ENCODE data around the gene LPCAT1. TPM values are rescaled to one million over a fixed set of nuclear protein-coding genes. Genes with fewer than 3 reads are reported as not detected.
"Not testable (repeated sequence)": the region's sequence is repeated elsewhere in the genome, so short reads cannot be mapped to it uniquely, and the experiment has no call there.

The LPCAT1 gene
- total RNA-seq, 2 experiments from 2014 or later: 31.2 to 34.1 TPM

GRCh38 chr5:1464511-1464910 is 59.2 kb downstream of the LPCAT1 start:
- H3K27me3 Mint-ChIP-seq (ENCODE audit: low read depth): no peaks in the 10 kb centered on the region
- H3K4me1 Mint-ChIP-seq (ENCODE audit: low read depth): no peaks in the 10 kb centered on the region
- CTCF ChIA-PET: no interaction called here
- H3K9me3 Mint-ChIP-seq: peaks cover 8% of the 10 kb centered on the region
- H3K4me3 Mint-ChIP-seq: no peak overlapping the region
- H3K36me3 Mint-ChIP-seq (ENCODE audit: low read depth): peaks cover 38% of the 10 kb centered on the region
- intact Hi-C loops (cut with micrococcal nuclease): no loop called here
- DNase-seq: no peak
- no peak overlapping the region for H3K27ac Mint-ChIP-seq

- DNase-seq: no peak
- H3K4me1 Mint-ChIP-seq (ENCODE audit: low read depth): no peaks in the 10 kb centered on the region
- peaks cover 38% of the 10 kb centered on the region for H3K36me3 Mint-ChIP-seq (ENCODE audit: low read depth)
- intact Hi-C loops (cut with micrococcal nuclease): no loop called here
- CTCF ChIA-PET: no interaction called here
- no peak overlapping the region for H3K27ac Mint-ChIP-seq
- H3K9me3 Mint-ChIP-seq: peaks cover 8% of the 10 kb centered on the region
- no peak overlapping the region for H3K4me3 Mint-ChIP-seq
- no peaks in the 10 kb centered on the region for H3K27me3 Mint-ChIP-seq (ENCODE audit: low read depth)
These were observed 59.7 kb downstream of the LPCAT1 start for GRCh38 chr5:1464096-1464446.

DNA sequence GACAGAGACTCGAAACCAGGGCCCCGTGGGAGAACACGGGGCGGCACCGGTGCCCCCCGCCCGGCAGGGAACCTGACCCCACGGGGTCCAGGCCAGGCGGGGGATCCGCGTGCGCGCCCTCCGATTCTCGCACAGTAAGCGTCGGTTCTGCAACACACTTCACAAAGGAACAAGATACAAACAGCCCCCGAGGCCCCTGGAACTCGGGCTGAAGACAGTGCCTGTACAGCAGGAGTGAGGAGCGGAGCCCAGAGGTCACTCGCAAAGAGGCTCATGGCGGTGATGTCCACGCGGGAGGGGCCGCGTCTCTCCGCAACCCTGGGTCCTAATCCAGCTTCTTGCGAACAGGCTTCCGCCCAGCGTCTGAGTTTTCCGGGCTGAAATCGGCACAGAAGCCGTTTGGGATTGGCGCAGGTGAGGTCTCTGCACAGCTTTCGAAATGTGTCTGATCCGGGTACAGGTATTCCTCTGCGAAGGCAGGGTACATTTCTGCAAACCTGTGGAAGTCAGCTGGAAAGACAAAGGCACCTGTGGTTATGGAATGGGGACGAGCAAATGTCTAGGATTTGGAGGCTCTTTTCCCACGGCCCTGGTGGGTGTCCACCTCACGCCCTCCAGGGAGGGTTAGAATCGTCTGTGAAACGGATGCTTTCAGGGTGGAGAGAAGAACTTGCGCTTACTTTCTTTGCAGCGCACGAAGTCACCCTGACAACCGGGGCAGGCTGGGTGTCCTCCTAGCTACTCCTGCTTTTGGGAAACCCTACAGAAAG is 60.2 kb downstream of the LPCAT1 start:
- peaks cover 38% of the 10 kb centered on the region for H3K36me3 Mint-ChIP-seq (ENCODE audit: low read depth)
- intact Hi-C loops (cut with micrococcal nuclease): no loop called here

DNA sequence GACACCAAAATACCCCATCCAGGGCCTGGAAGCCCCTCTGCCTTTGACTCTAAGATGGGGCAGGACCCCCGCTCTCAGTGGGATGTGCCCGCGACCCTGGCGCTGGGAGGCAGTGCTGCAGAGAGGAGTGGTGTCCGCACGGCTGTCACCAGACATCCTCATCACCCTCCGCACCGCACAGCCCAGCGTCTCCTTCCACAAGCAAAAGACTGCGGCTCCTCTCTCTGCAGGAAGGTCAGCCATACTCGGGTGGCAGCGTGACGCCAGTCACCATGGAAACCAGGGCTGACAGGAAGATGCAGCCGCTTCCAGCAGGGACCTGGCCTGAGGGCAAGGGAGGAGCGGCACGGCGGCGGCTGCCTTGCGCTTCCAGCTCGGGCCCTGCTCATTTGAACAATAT is 61.4 kb downstream of the LPCAT1 start:
- intact Hi-C loops (cut with micrococcal nuclease): no loop called here
- peaks cover 34% of the 10 kb centered on the region for H3K36me3 Mint-ChIP-seq (ENCODE audit: low read depth)
- CTCF ChIA-PET: no interaction called here
- H3K4me3 Mint-ChIP-seq: no peak overlapping the region
- no peak for DNase-seq
- H3K9me3 Mint-ChIP-seq: peaks cover 8% of the 10 kb centered on the region
- H3K27ac Mint-ChIP-seq: no peak overlapping the region
- H3K27me3 Mint-ChIP-seq (ENCODE audit: low read depth): no peaks in the 10 kb centered on the region
- H3K4me1 Mint-ChIP-seq (ENCODE audit: low read depth): no peaks in the 10 kb centered on the region

More for the DNA sequence above, 60.2 kb downstream of the LPCAT1 start:
- H3K27me3 Mint-ChIP-seq (ENCODE audit: low read depth): no peaks in the 10 kb centered on the region
- no peak for DNase-seq
- peaks cover 8% of the 10 kb centered on the region for H3K9me3 Mint-ChIP-seq
- no peaks in the 10 kb centered on the region for H3K4me1 Mint-ChIP-seq (ENCODE audit: low read depth)
- no peak overlapping the region for H3K27ac Mint-ChIP-seq
- no peak overlapping the region for H3K4me3 Mint-ChIP-seq
- CTCF ChIA-PET: no interaction called here

DNA sequence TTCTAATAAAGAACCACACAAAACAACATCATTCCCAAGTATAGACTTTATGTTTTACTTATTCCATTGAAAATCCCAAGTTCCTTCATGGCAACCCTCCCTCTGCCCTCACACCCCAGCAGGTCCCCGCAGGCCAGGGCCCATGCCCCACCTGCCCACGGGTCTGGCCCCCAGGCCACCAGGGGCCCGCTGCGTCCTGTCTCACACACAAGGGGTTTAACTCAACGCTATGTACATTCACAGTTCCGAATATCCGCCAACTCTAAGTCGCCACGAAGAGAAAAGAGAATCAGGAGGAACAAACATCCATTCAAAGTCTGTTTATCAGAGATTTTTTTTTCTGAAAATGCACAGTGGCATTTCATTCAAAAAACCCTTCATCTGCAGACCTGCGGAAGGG is 62.4 kb downstream of the LPCAT1 start:
- Mint-ChIP-seq H3K9me3 (peaks cover 15% of the 10 kb centered on the region), H3K27me3 (ENCODE audit: low read depth) (no peaks in the 10 kb centered on the region), H3K27ac (no peak overlapping the region), H3K4me3 (no peak overlapping the region), H3K36me3 (ENCODE audit: low read depth) (peaks cover 36% of the 10 kb centered on the region), H3K4me1 (ENCODE audit: low read depth) (no peaks in the 10 kb centered on the region)
- CTCF ChIA-PET: no interaction called here
- no peak for DNase-seq
- intact Hi-C loops (cut with micrococcal nuclease): no loop called here

GRCh38 chr5:1460054-1460682 is 63.6 kb downstream of the LPCAT1 start:
- peaks cover 16% of the 10 kb centered on the region for H3K9me3 Mint-ChIP-seq
- no peak overlapping the region for H3K27ac Mint-ChIP-seq
- no peaks in the 10 kb centered on the region for H3K27me3 Mint-ChIP-seq (ENCODE audit: low read depth)
- CTCF ChIA-PET: no interaction called here
- H3K4me1 Mint-ChIP-seq (ENCODE audit: low read depth): no peaks in the 10 kb centered on the region
- intact Hi-C loops (cut with micrococcal nuclease): no loop called here
- H3K36me3 Mint-ChIP-seq (ENCODE audit: low read depth): peaks cover 28% of the 10 kb centered on the region
- H3K4me3 Mint-ChIP-seq: no peak overlapping the region
- no peak for DNase-seq

DNA sequence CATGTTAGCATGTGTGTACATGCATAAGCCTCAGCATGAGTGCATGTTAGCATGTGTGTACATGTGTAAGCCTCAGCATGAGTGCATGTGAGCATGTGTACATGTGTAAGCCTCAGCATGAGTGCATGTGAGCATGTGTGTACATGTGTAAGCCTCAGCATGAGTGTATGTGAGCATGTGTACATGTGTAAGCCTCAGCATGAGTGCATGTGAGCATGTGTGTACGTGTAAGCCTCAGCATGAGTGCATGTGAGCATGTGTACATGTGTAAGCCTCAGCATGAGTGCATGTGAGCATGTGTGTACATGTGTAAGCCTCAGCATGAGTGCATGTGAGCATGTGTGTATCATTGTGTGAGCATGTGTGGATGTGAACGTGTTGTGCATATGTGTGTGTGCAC is 64.3 kb downstream of the LPCAT1 start:
- intact Hi-C loops (cut with micrococcal nuclease); H3K27ac Mint-ChIP-seq; CTCF ChIA-PET; H3K27me3 Mint-ChIP-seq (ENCODE audit: low read depth); H3K4me1 Mint-ChIP-seq (ENCODE audit: low read depth); H3K4me3 Mint-ChIP-seq; DNase-seq: not testable (repeated sequence)
- Mint-ChIP-seq H3K9me3 (peaks cover 16% of the 10 kb centered on the region), H3K36me3 (ENCODE audit: low read depth) (peaks cover 20% of the 10 kb centered on the region)

- peaks cover 28% of the 10 kb centered on the region for H3K9me3 Mint-ChIP-seq
These were observed 67.5 kb downstream of the LPCAT1 start for GRCh38 chr5:1456110-1456881.

GRCh38 chr5:1453613-1454012 is 70.1 kb downstream of the LPCAT1 start:
- intact Hi-C loops (cut with micrococcal nuclease): no loop called here
- Mint-ChIP-seq H3K27ac (no peak overlapping the region), H3K36me3 (ENCODE audit: low read depth) (peaks cover 11% of the 10 kb centered on the region), H3K4me1 (ENCODE audit: low read depth) (no peaks in the 10 kb centered on the region), H3K27me3 (ENCODE audit: low read depth) (peaks cover 25% of the 10 kb centered on the region), H3K9me3 (peaks cover 28% of the 10 kb centered on the region), H3K4me3 (no peak overlapping the region)
- no peak for DNase-seq
- CTCF ChIA-PET: no interaction called here

More at GRCh38 chr5:1456110-1456881, 67.5 kb downstream of the LPCAT1 start:
- CTCF ChIA-PET; intact Hi-C loops (cut with micrococcal nuclease); H3K4me1 Mint-ChIP-seq (ENCODE audit: low read depth); H3K4me3 Mint-ChIP-seq; H3K27ac Mint-ChIP-seq; DNase-seq: not testable (repeated sequence)
- peaks cover 16% of the 10 kb centered on the region for H3K36me3 Mint-ChIP-seq (ENCODE audit: low read depth)
- peaks cover 15% of the 10 kb centered on the region for H3K27me3 Mint-ChIP-seq (ENCODE audit: low read depth)

DNA sequence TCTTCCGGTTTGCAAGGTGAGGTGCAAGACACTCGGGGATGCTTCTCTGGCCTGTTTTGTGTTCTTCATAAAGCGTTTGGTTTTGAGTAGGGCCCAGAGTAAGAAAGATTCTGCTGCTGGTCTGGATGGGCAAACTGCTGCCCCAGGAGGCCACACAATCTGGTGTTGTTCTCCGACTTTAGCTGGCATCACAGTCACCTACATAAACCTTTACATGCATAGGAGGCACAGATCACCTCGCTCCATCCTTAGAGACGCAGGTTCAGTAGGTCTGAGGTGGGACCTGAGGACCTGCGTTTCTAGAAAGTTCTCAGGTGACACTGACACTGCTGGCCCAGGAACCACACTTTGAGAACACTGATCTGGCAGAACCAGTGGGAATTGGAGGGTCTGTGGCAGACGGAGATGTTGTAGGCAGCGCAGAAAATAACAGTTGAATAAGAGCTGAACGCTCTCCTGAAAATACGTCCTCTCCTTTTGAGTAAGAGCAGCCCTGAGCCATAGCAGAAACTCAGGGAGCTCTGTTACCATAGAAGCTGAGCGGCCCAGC is 74.6 kb downstream of the LPCAT1 start:
- CTCF ChIA-PET: no interaction called here
- no peak overlapping the region for H3K4me3 Mint-ChIP-seq
- peaks cover 5% of the 10 kb centered on the region for H3K36me3 Mint-ChIP-seq (ENCODE audit: low read depth)
- intact Hi-C loops (cut with micrococcal nuclease): no loop called here
- DNase-seq: no peak
- peaks cover 11% of the 10 kb centered on the region for H3K9me3 Mint-ChIP-seq
- peaks cover 46% of the 10 kb centered on the region for H3K27me3 Mint-ChIP-seq (ENCODE audit: low read depth)
- H3K27ac Mint-ChIP-seq: no peak overlapping the region
- peaks cover 2% of the 10 kb centered on the region for H3K4me1 Mint-ChIP-seq (ENCODE audit: low read depth)

GRCh38 chr5:1448511-1449011 is 75.2 kb downstream of the LPCAT1 start:
- Mint-ChIP-seq H3K9me3 (peaks cover 6% of the 10 kb centered on the region), H3K4me3 (no peak overlapping the region), H3K27ac (no peak overlapping the region), H3K4me1 (ENCODE audit: low read depth) (peaks cover 5% of the 10 kb centered on the region), H3K27me3 (ENCODE audit: low read depth) (peaks cover 47% of the 10 kb centered on the region), H3K36me3 (ENCODE audit: low read depth) (no peaks in the 10 kb centered on the region)
- DNase-seq: no peak
- intact Hi-C loops (cut with micrococcal nuclease): no loop called here
- CTCF ChIA-PET: no interaction called here

DNA sequence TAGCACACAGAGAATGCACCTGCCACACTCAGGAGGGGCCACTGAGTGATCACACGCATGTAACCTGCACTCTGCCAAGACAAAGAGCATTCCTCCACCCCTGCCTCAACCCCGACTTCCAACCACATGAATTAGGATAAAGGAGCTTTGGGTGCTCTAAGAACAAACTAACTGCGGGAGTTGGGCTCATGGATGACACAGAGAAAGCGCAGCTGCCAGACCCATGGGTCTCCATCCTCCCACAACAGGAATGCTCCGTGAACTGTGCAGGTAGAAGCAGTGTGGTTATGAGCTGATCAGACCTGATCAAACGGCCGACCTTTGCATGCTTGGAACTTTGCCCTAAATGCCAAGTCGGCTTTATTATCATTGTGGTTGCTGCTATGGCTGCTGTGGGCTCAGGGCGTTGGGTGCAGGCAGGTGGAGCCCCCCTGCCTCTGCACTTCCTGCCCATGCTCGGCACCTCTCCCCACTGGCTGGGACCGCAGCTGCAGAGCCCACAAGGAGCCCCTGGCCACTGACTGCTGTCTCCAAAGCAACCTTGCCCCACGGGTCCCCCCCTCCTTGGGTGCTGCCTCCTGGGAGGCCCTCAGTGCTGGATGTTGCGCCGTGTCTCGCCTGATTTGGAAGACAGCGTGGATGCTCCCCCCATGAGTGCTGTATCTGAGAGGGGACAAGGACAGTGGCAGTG is 75.9 kb downstream of the LPCAT1 start:
- Mint-ChIP-seq H3K4me1 (ENCODE audit: low read depth) (peaks cover 5% of the 10 kb centered on the region), H3K27ac (no peak overlapping the region), H3K9me3 (no peaks in the 10 kb centered on the region), H3K27me3 (ENCODE audit: low read depth) (peaks cover 50% of the 10 kb centered on the region), H3K36me3 (ENCODE audit: low read depth) (no peaks in the 10 kb centered on the region), H3K4me3 (no peak overlapping the region)
- no peak for DNase-seq
- intact Hi-C loops (cut with micrococcal nuclease): no loop called here
- CTCF ChIA-PET: interaction anchor here (0.6 to 1.0 kb wide), 2 partner anchors 10 to 941 kb away, joined by 4 to 7 read pairs; no protein-coding TSS in a partner anchor
